ES-I3 (cell line): ENCODE measurements around the gene NDUFB4.
A peak's percentile ranks its signal among the peaks of the same experiment; 100 is the strongest.
"Not testable (repeated sequence)": the region's sequence is repeated elsewhere in the genome, so short reads cannot be mapped to it uniquely, and the experiment has no call there.

Source experiments
- H3K36me3 ChIP-seq: 2 replicates; pipeline ENCODE4 v1.6.1; 2013; ENCODE audit warnings: mild to moderate bottlenecking, low read length, control low read depth, moderate library complexity; ENCODE audit not compliant: insufficient read depth
- H3K4me1 ChIP-seq: 2 replicates; pipeline ENCODE4 v1.6.1; 2013; ENCODE audit warnings: mild to moderate bottlenecking, control low read depth, low read length; ENCODE audit not compliant: insufficient read depth
- H3K9ac ChIP-seq: 2 replicates; pipeline ENCODE4 v1.6.1; 2013; ENCODE audit warnings: low read depth, mild to moderate bottlenecking, low read length, moderate library complexity
- H3K9me3 ChIP-seq: 2 replicates; pipeline ENCODE4 v1.6.1; 2013; ENCODE audit warnings: mild to moderate bottlenecking, low read length, moderate library complexity; ENCODE audit not compliant: control insufficient read depth, insufficient read depth

NDUFB4 gene

GRCh38 chr3:120604382-120604781 lies 8.2 kb downstream of the NDUFB4 start:
- Histone ChIP-seq H3K9me3 (no peaks in the 10 kb centered on the region), H3K4me1 (no peaks in the 10 kb centered on the region), H3K9ac (no peak overlapping the region), H3K36me3 (peaks cover 5% of the 10 kb centered on the region)

- Histone ChIP-seq H3K4me1 (no peaks in the 10 kb centered on the region), H3K36me3 (peaks cover 1% of the 10 kb centered on the region), H3K9me3 (no peaks in the 10 kb centered on the region), H3K9ac (no peak overlapping the region)
Observed at GRCh38 chr3:120604784-120605183, 8.6 kb downstream of the NDUFB4 start.

GRCh38 chr3:120608506-120608905 lies 12.4 kb downstream of the NDUFB4 start:
- no peaks in the 10 kb centered on the region for H3K9me3 ChIP-seq
- H3K36me3 ChIP-seq, result no peaks in the 10 kb centered on the region
- no peak overlapping the region for H3K9ac ChIP-seq
- no peaks in the 10 kb centered on the region for H3K4me1 ChIP-seq

GRCh38 chr3:120614765-120615164 lies 18.6 kb downstream of the NDUFB4 start:
- no peaks in the 10 kb centered on the region for H3K9me3 ChIP-seq
- H3K4me1 ChIP-seq, result 0 out of 2 replicates have a peak, but pooled peaks cover 6% of the 10 kb centered on the region
- H3K9ac ChIP-seq, result no peak overlapping the region
- no peaks in the 10 kb centered on the region for H3K36me3 ChIP-seq

GRCh38 chr3:120615847-120616609 lies 19.9 kb downstream of the NDUFB4 start:
- H3K36me3 ChIP-seq, result no peaks in the 10 kb centered on the region
- 0 out of 2 replicates have a peak, but pooled peaks cover 6% of the 10 kb centered on the region for H3K4me1 ChIP-seq
- H3K9ac ChIP-seq, result peak overlapping the region; percentile 22; the same call in 1 of the 2 replicates
- no peaks in the 10 kb centered on the region for H3K9me3 ChIP-seq

- not testable (repeated sequence) for H3K9ac ChIP-seq, H3K36me3 ChIP-seq, H3K9me3 ChIP-seq, H3K4me1 ChIP-seq
Observed at GRCh38 chr3:120616745-120617144, 20.6 kb downstream of the NDUFB4 start.

GRCh38 chr3:120622457-120622856 lies 26.3 kb downstream of the NDUFB4 start:
- 0 out of 2 replicates have a peak overlapping the region, but pooled peaks have one; percentile 17 for H3K9ac ChIP-seq
- H3K4me1 ChIP-seq, result no peaks in the 10 kb centered on the region
- H3K36me3 ChIP-seq, result no peaks in the 10 kb centered on the region
- peaks cover 11% of the 10 kb centered on the region for H3K9me3 ChIP-seq

- Histone ChIP-seq H3K36me3 (no peaks in the 10 kb centered on the region), H3K9me3 (peaks cover 11% of the 10 kb centered on the region), H3K9ac (0 out of 2 replicates have a peak overlapping the region, but pooled peaks have one; percentile 17), H3K4me1 (no peaks in the 10 kb centered on the region)
Observed at GRCh38 chr3:120622870-120623726, 27.0 kb downstream of the NDUFB4 start.

GRCh38 chr3:120623727-120624093 lies 27.6 kb downstream of the NDUFB4 start:
- Histone ChIP-seq H3K9ac (no peak overlapping the region), H3K9me3 (peaks cover 11% of the 10 kb centered on the region), H3K36me3 (no peaks in the 10 kb centered on the region), H3K4me1 (no peaks in the 10 kb centered on the region)

GRCh38 chr3:120625159-120625586 lies 29.0 kb downstream of the NDUFB4 start:
- Histone ChIP-seq H3K4me1 (no peaks in the 10 kb centered on the region), H3K9ac (no peak overlapping the region), H3K9me3 (peaks cover 11% of the 10 kb centered on the region), H3K36me3 (no peaks in the 10 kb centered on the region)

GRCh38 chr3:120634539-120634938 lies 38.4 kb downstream of the NDUFB4 start:
- Histone ChIP-seq H3K9ac (no peak overlapping the region), H3K36me3 (no peaks in the 10 kb centered on the region), H3K9me3 (0 out of 2 replicates have a peak, but pooled peaks cover 3% of the 10 kb centered on the region), H3K4me1 (no peaks in the 10 kb centered on the region)

- Histone ChIP-seq H3K9me3 (0 out of 2 replicates have a peak, but pooled peaks cover 3% of the 10 kb centered on the region), H3K36me3 (no peaks in the 10 kb centered on the region), H3K4me1 (no peaks in the 10 kb centered on the region), H3K9ac (no peak overlapping the region)
Observed at GRCh38 chr3:120636795-120637401, 40.8 kb downstream of the NDUFB4 start.

GRCh38 chr3:120637851-120638559 lies 41.9 kb downstream of the NDUFB4 start:
- Histone ChIP-seq H3K9me3 (0 out of 2 replicates have a peak, but pooled peaks cover 3% of the 10 kb centered on the region), H3K36me3 (no peaks in the 10 kb centered on the region), H3K9ac (no peak overlapping the region), H3K4me1 (no peaks in the 10 kb centered on the region)

GRCh38 chr3:120638820-120639219 lies 42.7 kb downstream of the NDUFB4 start:
- not testable (repeated sequence) for H3K9me3 ChIP-seq, H3K9ac ChIP-seq, H3K4me1 ChIP-seq

More at GRCh38 chr3:120638820-120639219, 42.7 kb downstream of the NDUFB4 start:
- H3K36me3 ChIP-seq, result not testable (repeated sequence)
